Endothelial cell of umbilical vein (primary cell): Measurements from ENCODE around the gene DPYD. TPM values are rescaled to one million over a fixed set of nuclear protein-coding genes. Genes with fewer than 3 reads are reported as not detected.

Source experiments
- BruUV-seq: library from RNA; stranded (reverse); fragments of 400-500 nt; replicated peaks from 2 replicates; lab custom pipeline; 2021; lab: Mats Ljungman, UMichigan
- CTCF ChIA-PET: fragments of 300-600, 350-600 bp; sonication (Branson Sonifier 250); formaldehyde crosslinking; loops from one replicate; lab custom pipeline; 2021; ENCODE audit warnings: antibody characterized with exemption, inconsistent platforms; lab: Charles Lee
- POLR2A ChIA-PET: fragments of 300-600, 350-600 bp; sonication (Branson Sonifier 250); formaldehyde crosslinking; loops from one replicate; lab custom pipeline; 2021; ENCODE audit warnings: antibody characterized with exemption, inconsistent platforms; lab: Charles Lee
- DNase-seq: peaks from one replicate; pipeline ENCODE4 v3.0.0-alpha.2; 2011; ENCODE audit warnings: low read depth, low spot score
- FAIRE-seq: peaks from 2 replicates; lab custom pipeline; 2011; peaks lifted over from hg19 to GRCh38; lab: Jason Lieb, UNC
- H2AFZ ChIP-seq: 2 replicates; pipeline ENCODE4 v1.6.0; 2012; ENCODE audit warnings: low read depth, low read length, control low read depth, inconsistent platforms
- H3K27ac ChIP-seq: 2 replicates; pipeline ENCODE4 v1.5.1; 2011; ENCODE audit warnings: low read depth, mild to moderate bottlenecking, control low read depth, low read length, moderate library complexity; ENCODE audit not compliant: insufficient read depth
- H3K27me3 ChIP-seq, 2 experiments: 2 replicates each; pipeline versions ENCODE4 v1.6.0 to v1.6.1; 2011; ENCODE audit warnings: low read length in 2 of 2, mixed read lengths in 1 of 2; ENCODE audit not compliant: control insufficient read depth in 2 of 2, insufficient read depth in 2 of 2
- H3K36me3 ChIP-seq, 2 experiments: 2 replicates in 1 of 2; 3 replicates in 1 of 2; pipeline ENCODE4 v1.5.1; 2011; ENCODE audit warnings: low read length in 2 of 2, mild to moderate bottlenecking in 1 of 2, moderate library complexity in 1 of 2; ENCODE audit not compliant: control insufficient read depth in 2 of 2, insufficient read depth in 2 of 2; ENCODE audit errors: extremely low read depth in 1 of 2
- H3K4me1 ChIP-seq: 3 replicates; pipeline ENCODE4 v1.5.1; 2011; ENCODE audit warnings: mild to moderate bottlenecking, low read length; ENCODE audit not compliant: control insufficient read depth, insufficient read depth; ENCODE audit errors: extremely low read depth
- H3K4me2 ChIP-seq: 2 replicates; pipeline ENCODE4 v1.6.1; 2011; ENCODE audit warnings: low read length, control low read depth, mixed read lengths; ENCODE audit not compliant: insufficient read depth
- H3K4me3 ChIP-seq, 3 experiments: fragments of 200-600 bp in 1 of 3; sonication (generic), shearing (Covaris generic) in 1 of 3; replicated peaks in 1 of 3; 2 replicates each; pipeline ENCODE4 v1.5.1; 2011 to 2016; ENCODE audit warnings: control low read depth in 3 of 3, low read length in 3 of 3, mild to moderate bottlenecking in 2 of 3, inconsistent platforms in 1 of 3, low read depth in 1 of 3, moderate library complexity in 1 of 3; ENCODE audit not compliant: insufficient read depth in 1 of 3
- H3K79me2 ChIP-seq: 2 replicates; pipeline ENCODE4 v1.6.0; 2012; ENCODE audit warnings: low read length, inconsistent platforms; ENCODE audit not compliant: control insufficient read depth, insufficient read depth
- H3K9ac ChIP-seq: replicated peaks from 2 replicates; pipeline ENCODE3; 2011; ENCODE audit warnings: low read length, control low read depth; ENCODE audit not compliant: insufficient read depth; ENCODE audit errors: extremely low read depth
- H3K9me1 ChIP-seq: replicated peaks from 3 replicates; pipeline ENCODE4 v1.6.0; 2011; ENCODE audit warnings: mild to moderate bottlenecking, low read length; ENCODE audit not compliant: control insufficient read depth, insufficient read depth; ENCODE audit errors: extremely low read depth
- H3K9me3 ChIP-seq: replicated peaks from 2 replicates; pipeline ENCODE4 v1.5.1; 2012; ENCODE audit warnings: low read length, inconsistent platforms; ENCODE audit not compliant: control insufficient read depth, insufficient read depth
- H4K20me1 ChIP-seq: replicated peaks from 2 replicates; pipeline ENCODE3; 2011; ENCODE audit warnings: mild to moderate bottlenecking, low read length; ENCODE audit not compliant: control insufficient read depth, insufficient read depth; ENCODE audit errors: extremely low read depth
- CTCF ChIP-seq, 2 donors: IDR thresholded peaks; 1 replicate in 1 of 2; 2 replicates in 1 of 2; pipeline ENCODE4 v1.5.1; 2011; ENCODE audit warnings: low read length in 2 of 2, mild to moderate bottlenecking in 2 of 2, moderate library complexity in 2 of 2, control low read depth in 1 of 2, inconsistent platforms in 1 of 2, low read depth in 1 of 2; ENCODE audit not compliant: insufficient read depth in 1 of 2; ENCODE audit errors: extremely low read depth in 1 of 2
- EZH2 ChIP-seq: IDR thresholded peaks from 2 replicates; pipeline ENCODE4 v1.6.1; 2012; ENCODE audit warnings: borderline replicate concordance, low read depth, mild to moderate bottlenecking, moderate library complexity, low read length, inconsistent platforms; ENCODE audit not compliant: severe bottlenecking
- FOS ChIP-seq: IDR thresholded peaks from 2 replicates; pipeline ENCODE4 v1.6.1; 2011; ENCODE audit warnings: mild to moderate bottlenecking, low read length, moderate library complexity, borderline replicate concordance; ENCODE audit not compliant: insufficient read depth
- GATA2 ChIP-seq: IDR thresholded peaks from 2 replicates; pipeline ENCODE4 v1.7.0; 2011; ENCODE audit warnings: low read depth, mild to moderate bottlenecking, moderate library complexity, mixed read lengths, low read length; ENCODE audit not compliant: insufficient read length, insufficient read depth
- JUN ChIP-seq: IDR thresholded peaks from 2 replicates; pipeline ENCODE4 v1.6.1; 2011; ENCODE audit warnings: borderline replicate concordance, low read depth; ENCODE audit not compliant: insufficient read length, insufficient read depth
- MAX ChIP-seq: IDR thresholded peaks from 2 replicates; pipeline ENCODE4 v1.6.1; 2011; ENCODE audit not compliant: insufficient read depth, insufficient read length
- MYC ChIP-seq: IDR thresholded peaks from one replicate; pipeline ENCODE4 v1.6.1; 2011; ENCODE audit warnings: mild to moderate bottlenecking, low read depth, low read length
- POLR2A ChIP-seq: IDR thresholded peaks from 2 replicates; pipeline ENCODE4 v1.6.1; 2012; ENCODE audit warnings: low read depth, mild to moderate bottlenecking, control low read depth, low read length
- POLR2AphosphoS5 ChIP-seq: IDR thresholded peaks from 2 replicates; pipeline ENCODE4 v1.6.1; 2012; ENCODE audit warnings: low read depth, mild to moderate bottlenecking, control low read depth, low read length, moderate library complexity; ENCODE audit not compliant: insufficient read depth
- dilution Hi-C: fragments of 300-500 bp; cut with MboI; formaldehyde crosslinking; loops from one replicate; pipeline ENCODE4 v1.15.0; 2019; ENCODE audit warnings: low sequenced_read_pairs; ENCODE audit not compliant: extremely low pct_ligation_motif_present
- intact Hi-C: fragments of 100-400 bp; cut with micrococcal nuclease; formaldehyde crosslinking; loops from one replicate; pipeline ENCODE4 v1.10.0; 2022
- polyA plus RNA-seq, 4 experiments: library from polyadenylated mRNA; depleted of rRNA in 3 of 4; stranded (reverse) in 3 of 4; unstranded in 1 of 4; fragments of >200 nt; gene quantifications; 2 replicates each; pipeline versions ENCODE4 v1.2.1 to v1.2.3, GENCODE V29; 2011 to 2012; ENCODE audit warnings: missing spikeins in 1 of 4
- total RNA-seq: library from RNA; stranded (reverse); gene quantifications from 2 replicates; pipeline ENCODE4 v1.2.3, GENCODE V29; 2021

The DPYD gene
- total and polyA plus RNA-seq, 2 donors (not counting 3 experiments of a cell fraction or from before 2014, with no cell fraction given), result 4.6 to 15.1 TPM

DNA sequence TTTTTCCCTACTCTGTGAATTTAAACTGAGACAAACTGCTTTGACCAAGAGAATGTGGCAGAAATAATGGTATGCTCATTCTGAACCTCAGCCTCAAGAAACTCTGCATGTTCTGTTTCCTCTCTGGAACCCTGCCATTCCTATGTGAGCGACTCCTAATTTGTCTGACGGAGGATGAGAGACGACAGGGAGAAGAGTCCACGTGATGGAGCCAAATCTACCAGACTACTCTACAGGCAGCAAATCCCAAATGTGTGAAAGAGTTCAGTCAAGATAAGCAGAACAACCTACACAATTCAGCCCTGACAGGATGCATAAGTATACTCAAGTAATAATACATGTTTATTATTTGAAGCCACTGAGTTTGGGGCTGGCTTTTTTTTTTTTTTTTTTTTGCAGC is 153.5 kb downstream of the DPYD start:
- BruUV-seq, result no TSS peak
- Histone ChIP-seq H2AFZ (no peak overlapping the region), H4K20me1 (no peaks in the 10 kb centered on the region), H3K9ac (no peak overlapping the region), H3K4me2 (no peak overlapping the region), H3K9me3 (no peaks in the 10 kb centered on the region), H3K27me3 (no peaks in the 10 kb centered on the region), H3K79me2 (no peaks in the 10 kb centered on the region), H3K27ac (no peak overlapping the region), H3K4me1 (no peaks in the 10 kb centered on the region), H3K36me3 (no peaks in the 10 kb centered on the region), H3K9me1 (no peaks in the 10 kb centered on the region), H3K4me3 (no peak overlapping the region)
- DNase-seq (no peak), FAIRE-seq (no peak)
- ChIA-PET CTCF (no interaction called here), POLR2A (no interaction called here)
- dilution Hi-C loops (no loop called here), intact Hi-C loops (no loop called here)
- TF ChIP-seq EZH2, result no peak

GRCh38 chr1:97764991-97765390 is 155.8 kb downstream of the DPYD start:
- CTCF ChIA-PET, result no interaction called here
- Histone ChIP-seq H2AFZ (no peak overlapping the region), H3K36me3 (no peaks in the 10 kb centered on the region), H3K9me3 (no peaks in the 10 kb centered on the region), H3K4me1 (no peaks in the 10 kb centered on the region), H3K9ac (no peak overlapping the region), H3K79me2 (no peaks in the 10 kb centered on the region), H3K27ac (no peak overlapping the region), H3K4me3 (no peak overlapping the region), H3K9me1 (no peaks in the 10 kb centered on the region), H3K27me3 (no peaks in the 10 kb centered on the region), H3K4me2 (no peak overlapping the region), H4K20me1 (no peaks in the 10 kb centered on the region)
- POLR2A ChIA-PET, result no interaction called here
- no TSS peak for BruUV-seq
- intact Hi-C loops, result no loop called here
- no peak for FAIRE-seq
- TF ChIP-seq FOS (no peak), GATA2 (no peak), POLR2AphosphoS5 (no peak), POLR2A (no peak), JUN (no peak), EZH2 (no peak), CTCF (IDR thresholded peaks at IDR 0.05; ENCODE audit: extremely low read depth in 1 of 2, insufficient read depth in 1 of 2, low read depth in 1 of 2, low read length in 2 of 2) (no peak), MYC (no peak), MAX (no peak)
- no peak for DNase-seq
- dilution Hi-C loops, result no loop called here
